ENCODE data around the gene CKS2. TPM values are rescaled to one million over a fixed set of nuclear protein-coding genes. Genes with fewer than 3 reads are reported as not detected.

Gene CKS2
- total and polyA plus RNA-seq, 4 donors, result 5.4 to 14.9 (median 7.3) TPM

GRCh38 chr9:89356782-89357181, 45.8 kb downstream of the CKS2 start:
- Histone ChIP-seq H3K4me1 (ENCODE audit: control insufficient read depth in 1 of 2, insufficient read depth in 2 of 2, low read length in 2 of 2) (no peaks in the 10 kb centered on the region), H3K36me3 (ENCODE audit: control insufficient read depth in 1 of 2, insufficient read depth in 2 of 2, low read length in 1 of 2) (peaks cover 0 to 22% of the 10 kb centered on the region in 2 donors), H3K9me3 (ENCODE audit: control insufficient read depth, low read length) (no peaks in the 10 kb centered on the region), H3K27ac (ENCODE audit: low read depth in 1 of 2, low read length in 2 of 2) (no peak overlapping the region), H3K4me3 (ENCODE audit: low read length in 2 of 2) (no peak overlapping the region), H3K27me3 (ENCODE audit: control insufficient read depth in 1 of 2, insufficient read depth in 2 of 2, low read length in 1 of 2) (no peaks in the 10 kb centered on the region)
- ATAC-seq (ENCODE audit: low FRiP score) (no peak), DNase-seq (no peak)
- WGBS, 2 donors, result 92 to 95% methylated on average over 2 of the region's 2 CpGs
- intact Hi-C loops (cut with DNase I), result loop anchor here in 1 of 2 donors (10.0 kb wide), 1 partner anchor 188 kb away; no protein-coding TSS in a partner anchor

- Histone ChIP-seq H3K27me3 (ENCODE audit: control insufficient read depth in 1 of 2, insufficient read depth in 2 of 2, low read length in 1 of 2) (no peaks in the 10 kb centered on the region), H3K4me1 (ENCODE audit: control insufficient read depth in 1 of 2, insufficient read depth in 2 of 2, low read length in 2 of 2) (no peaks in the 10 kb centered on the region), H3K9me3 (ENCODE audit: control insufficient read depth, low read length) (no peaks in the 10 kb centered on the region), H3K36me3 (ENCODE audit: control insufficient read depth in 1 of 2, insufficient read depth in 2 of 2, low read length in 1 of 2) (peaks cover 0 to 22% of the 10 kb centered on the region in 2 donors), H3K27ac (ENCODE audit: low read depth in 1 of 2, low read length in 2 of 2) (no peak overlapping the region), H3K4me3 (ENCODE audit: low read length in 2 of 2) (no peak overlapping the region)
- intact Hi-C loops (cut with DNase I), result loop anchor here in 1 of 2 donors (10.0 kb wide), 1 partner anchor 187 kb away; no protein-coding TSS in a partner anchor
- ATAC-seq (ENCODE audit: low FRiP score), result no peak
- DNase-seq, result no peak
- 91 to 95% methylated on average over 8 of the region's 8 CpGs for WGBS, 2 donors
Measured at GRCh38 chr9:89357331-89358197, 46.6 kb downstream of the CKS2 start.

- 76 to 81% methylated on average over 3 of the region's 3 CpGs for WGBS, 2 donors
- H3K36me3 ChIP-seq (ENCODE audit: control insufficient read depth in 1 of 2, insufficient read depth in 2 of 2, low read length in 1 of 2), result peaks cover 0 to 19% of the 10 kb centered on the region in 2 donors
- H3K27me3 ChIP-seq (ENCODE audit: control insufficient read depth in 1 of 2, insufficient read depth in 2 of 2, low read length in 1 of 2), result no peaks in the 10 kb centered on the region
- DNase-seq (peak in 1 of 2 donors; percentile 65), ATAC-seq (ENCODE audit: low FRiP score) (no peak)
- H3K4me3 ChIP-seq (ENCODE audit: low read length in 2 of 2), result no peak overlapping the region
- intact Hi-C loops (cut with DNase I), result loop anchor here in 1 of 2 donors (10.0 kb wide), 1 partner anchor 186 kb away; no protein-coding TSS in a partner anchor
- H3K27ac ChIP-seq (ENCODE audit: low read depth in 1 of 2, low read length in 2 of 2), result no peak overlapping the region
- no peaks in the 10 kb centered on the region for H3K4me1 ChIP-seq (ENCODE audit: control insufficient read depth in 1 of 2, insufficient read depth in 2 of 2, low read length in 2 of 2)
- H3K9me3 ChIP-seq (ENCODE audit: control insufficient read depth, low read length), result no peaks in the 10 kb centered on the region
Measured at GRCh38 chr9:89358376-89358916, 47.5 kb downstream of the CKS2 start.

GRCh38 chr9:89358985-89359384, 48.0 kb downstream of the CKS2 start:
- Histone ChIP-seq H3K27me3 (ENCODE audit: control insufficient read depth in 1 of 2, insufficient read depth in 2 of 2, low read length in 1 of 2) (no peaks in the 10 kb centered on the region), H3K36me3 (ENCODE audit: control insufficient read depth in 1 of 2, insufficient read depth in 2 of 2, low read length in 1 of 2) (peaks cover 0 to 19% of the 10 kb centered on the region in 2 donors), H3K4me3 (ENCODE audit: low read length in 2 of 2) (no peak overlapping the region), H3K27ac (ENCODE audit: low read depth in 1 of 2, low read length in 2 of 2) (no peak overlapping the region), H3K9me3 (ENCODE audit: control insufficient read depth, low read length) (no peaks in the 10 kb centered on the region), H3K4me1 (ENCODE audit: control insufficient read depth in 1 of 2, insufficient read depth in 2 of 2, low read length in 2 of 2) (no peaks in the 10 kb centered on the region)
- intact Hi-C loops (cut with DNase I), result loop anchor here in 1 of 2 donors (10.0 kb wide), 1 partner anchor 186 kb away; no protein-coding TSS in a partner anchor
- peak in 1 of 2 donors; percentile 57 for DNase-seq
- ATAC-seq (ENCODE audit: low FRiP score), result no peak
- 65% methylated on average over 4 of the region's 4 CpGs for WGBS, 2 donors

- intact Hi-C loops (cut with DNase I), result loop anchor here in 1 of 2 donors (10.0 kb wide), 1 partner anchor 185 kb away; no protein-coding TSS in a partner anchor
- peaks cover 0 to 19% of the 10 kb centered on the region in 2 donors for H3K36me3 ChIP-seq (ENCODE audit: control insufficient read depth in 1 of 2, insufficient read depth in 2 of 2, low read length in 1 of 2)
- peak in 1 of 2 donors; percentile 58 for DNase-seq
- H3K4me3 ChIP-seq (ENCODE audit: low read length in 2 of 2), result no peak overlapping the region
- no peaks in the 10 kb centered on the region for H3K9me3 ChIP-seq (ENCODE audit: control insufficient read depth, low read length)
- ATAC-seq (ENCODE audit: low FRiP score), result no peak
- H3K27me3 ChIP-seq (ENCODE audit: control insufficient read depth in 1 of 2, insufficient read depth in 2 of 2, low read length in 1 of 2), result no peaks in the 10 kb centered on the region
- H3K27ac ChIP-seq (ENCODE audit: low read depth in 1 of 2, low read length in 2 of 2), result no peak overlapping the region
- WGBS, 2 donors, result 77 to 79% methylated on average over 8 of the region's 8 CpGs
- no peaks in the 10 kb centered on the region for H3K4me1 ChIP-seq (ENCODE audit: control insufficient read depth in 1 of 2, insufficient read depth in 2 of 2, low read length in 2 of 2)
Measured at GRCh38 chr9:89359751-89360261, 48.8 kb downstream of the CKS2 start.

GRCh38 chr9:89360465-89360864, 49.5 kb downstream of the CKS2 start:
- Histone ChIP-seq H3K9me3 (ENCODE audit: control insufficient read depth, low read length) (no peaks in the 10 kb centered on the region), H3K27ac (ENCODE audit: low read depth in 1 of 2, low read length in 2 of 2) (no peak overlapping the region), H3K4me1 (ENCODE audit: control insufficient read depth in 1 of 2, insufficient read depth in 2 of 2, low read length in 2 of 2) (no peaks in the 10 kb centered on the region), H3K27me3 (ENCODE audit: control insufficient read depth in 1 of 2, insufficient read depth in 2 of 2, low read length in 1 of 2) (no peaks in the 10 kb centered on the region), H3K4me3 (ENCODE audit: low read length in 2 of 2) (no peak overlapping the region), H3K36me3 (ENCODE audit: control insufficient read depth in 1 of 2, insufficient read depth in 2 of 2, low read length in 1 of 2) (peaks cover 0 to 17% of the 10 kb centered on the region in 2 donors)
- ATAC-seq (ENCODE audit: low FRiP score) (no peak), DNase-seq (no peak)
- WGBS, 2 donors, result 77% methylated on average over 3 of the region's 3 CpGs
- intact Hi-C loops (cut with DNase I), result no loop called here

GRCh38 chr9:89361031-89361430, 50.0 kb downstream of the CKS2 start:
- Histone ChIP-seq H3K27me3 (ENCODE audit: control insufficient read depth in 1 of 2, insufficient read depth in 2 of 2, low read length in 1 of 2) (no peaks in the 10 kb centered on the region), H3K36me3 (ENCODE audit: control insufficient read depth in 1 of 2, insufficient read depth in 2 of 2, low read length in 1 of 2) (peaks cover 0 to 17% of the 10 kb centered on the region in 2 donors), H3K9me3 (ENCODE audit: control insufficient read depth, low read length) (no peaks in the 10 kb centered on the region), H3K4me3 (ENCODE audit: low read length in 2 of 2) (no peak overlapping the region), H3K27ac (ENCODE audit: low read depth in 1 of 2, low read length in 2 of 2) (no peak overlapping the region), H3K4me1 (ENCODE audit: control insufficient read depth in 1 of 2, insufficient read depth in 2 of 2, low read length in 2 of 2) (no peaks in the 10 kb centered on the region)
- intact Hi-C loops (cut with DNase I), result no loop called here
- WGBS, 2 donors, result 92 to 94% methylated on average over 6 of the region's 6 CpGs
- peak in 1 of 2 donors; percentile 26 for DNase-seq
- ATAC-seq (ENCODE audit: low FRiP score), result no peak

- Histone ChIP-seq H3K36me3 (ENCODE audit: control insufficient read depth in 1 of 2, insufficient read depth in 2 of 2, low read length in 1 of 2) (peaks cover 0 to 15% of the 10 kb centered on the region in 2 donors), H3K27ac (ENCODE audit: low read depth in 1 of 2, low read length in 2 of 2) (no peak overlapping the region), H3K9me3 (ENCODE audit: control insufficient read depth, low read length) (no peaks in the 10 kb centered on the region), H3K27me3 (ENCODE audit: control insufficient read depth in 1 of 2, insufficient read depth in 2 of 2, low read length in 1 of 2) (no peaks in the 10 kb centered on the region), H3K4me1 (ENCODE audit: control insufficient read depth in 1 of 2, insufficient read depth in 2 of 2, low read length in 2 of 2) (no peaks in the 10 kb centered on the region), H3K4me3 (ENCODE audit: low read length in 2 of 2) (no peak overlapping the region)
- DNase-seq (peak; percentile 27 to 32), ATAC-seq (ENCODE audit: low FRiP score) (no peak)
- intact Hi-C loops (cut with DNase I), result no loop called here
- 84 to 86% methylated on average over 9 of the region's 9 CpGs for WGBS, 2 donors
Measured at GRCh38 chr9:89361816-89362646, 51.0 kb downstream of the CKS2 start.

Measured in aorta (tissue), 5 donors.